Measurements from ENCODE around the gene TRIM34.
"Not testable (repeated sequence)": the region's sequence is repeated elsewhere in the genome, so short reads cannot be mapped to it uniquely, and the experiment has no call there.

GRCh38 chr11:5589906-5590305 is 34.9 kb upstream of the TRIM34 start:
- TF ChIP-seq CTCF (IDR thresholded peaks at IDR 0.05); EZH2 (IDR thresholded peaks at IDR 0.05; ENCODE audit: borderline replicate concordance, insufficient read depth, low read depth, low read length, poor library complexity, severe bottlenecking): not testable (repeated sequence)
